Measurements from ENCODE around the gene TTC7B.

The TTC7B gene

DNA sequence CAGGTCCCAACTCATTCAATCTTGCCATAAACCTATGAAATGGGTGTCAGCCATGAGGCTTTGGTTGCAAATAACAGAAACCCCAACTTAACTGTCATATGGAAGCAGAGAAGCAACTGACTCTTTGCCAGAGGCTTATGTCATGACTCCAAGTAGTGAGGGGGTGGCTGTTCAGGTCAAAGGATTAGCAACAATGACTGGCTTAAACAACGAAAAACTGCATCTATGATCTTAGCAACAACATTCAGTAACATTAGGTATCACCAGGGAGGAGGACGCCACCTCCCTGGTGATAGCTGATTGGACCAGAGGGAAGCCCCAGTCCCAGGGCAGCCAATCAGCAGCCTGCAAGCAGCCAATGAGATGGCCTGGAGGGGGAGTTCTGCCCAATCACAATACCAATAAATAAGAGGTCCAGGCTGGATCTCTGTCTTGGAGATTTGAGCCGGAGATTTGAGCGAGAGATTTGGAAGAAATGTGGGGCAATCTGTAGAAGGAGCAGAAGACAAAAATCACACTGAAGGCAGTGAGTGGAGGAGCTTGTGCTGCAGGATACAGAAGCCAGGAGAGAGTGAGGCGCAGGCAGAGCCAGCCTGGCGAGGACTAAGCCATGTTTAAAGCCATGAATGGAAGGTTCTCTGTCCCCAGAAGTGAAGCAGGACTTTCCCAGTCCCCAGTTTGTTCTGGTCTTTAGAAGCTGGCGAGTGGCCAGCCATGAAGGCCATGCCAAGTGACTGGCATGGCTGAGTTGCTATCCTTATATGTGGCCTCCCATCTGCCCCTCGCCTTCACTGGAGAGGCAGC is 326.1 kb downstream of the TTC7B start:
- DNase-seq = no peak
- in situ Hi-C loops (cut with HindIII; ENCODE audit: low pct_ligation_motif_present, low pct_unique_long_range_greater_than_20kb, low sequenced_read_pairs) = no loop called here

DNA sequence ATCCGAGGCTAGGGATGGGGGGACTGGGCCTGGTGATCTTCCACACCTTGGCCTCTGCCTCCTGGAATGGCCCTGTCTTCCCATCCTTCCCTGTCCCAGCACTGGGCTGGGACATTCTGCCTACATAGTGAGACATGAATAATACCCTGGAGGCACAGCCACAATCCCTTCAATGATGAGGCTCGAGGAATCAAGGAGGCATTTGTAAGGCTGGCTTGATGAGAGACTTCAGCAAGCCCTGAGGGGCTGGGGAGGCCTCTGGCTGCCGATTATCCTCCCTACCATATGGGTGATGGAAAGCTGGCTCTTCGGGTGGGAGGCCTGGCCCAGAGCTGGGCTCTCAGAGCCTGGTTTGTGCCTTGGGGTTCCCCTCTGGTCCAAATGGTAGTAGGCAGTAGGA is 326.9 kb downstream of the TTC7B start:
- no peak for DNase-seq
- in situ Hi-C loops (cut with HindIII; ENCODE audit: low pct_ligation_motif_present, low pct_unique_long_range_greater_than_20kb, low sequenced_read_pairs) = no loop called here

DNA sequence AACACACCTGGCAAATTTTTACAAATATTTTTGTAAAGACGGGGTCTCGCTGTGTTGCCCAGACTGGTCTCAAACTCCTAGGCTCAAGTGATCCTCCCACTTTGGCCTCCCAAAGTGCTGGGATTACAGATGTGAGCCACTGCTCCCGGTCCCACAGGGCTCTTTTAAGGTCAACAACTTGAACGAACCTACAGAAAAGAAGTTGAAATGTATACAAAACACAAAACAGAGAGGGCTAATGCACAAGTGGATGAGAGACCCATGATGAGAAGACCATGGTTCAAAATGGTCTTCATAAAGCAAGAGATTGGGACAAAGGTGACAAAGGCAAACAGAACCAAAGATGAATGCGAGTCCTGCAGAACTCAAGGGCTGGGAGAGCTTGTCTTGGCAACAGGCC is 328.0 kb downstream of the TTC7B start:
- in situ Hi-C loops (cut with HindIII; ENCODE audit: low pct_ligation_motif_present, low pct_unique_long_range_greater_than_20kb, low sequenced_read_pairs) = no loop called here
- DNase-seq = no peak

DNA sequence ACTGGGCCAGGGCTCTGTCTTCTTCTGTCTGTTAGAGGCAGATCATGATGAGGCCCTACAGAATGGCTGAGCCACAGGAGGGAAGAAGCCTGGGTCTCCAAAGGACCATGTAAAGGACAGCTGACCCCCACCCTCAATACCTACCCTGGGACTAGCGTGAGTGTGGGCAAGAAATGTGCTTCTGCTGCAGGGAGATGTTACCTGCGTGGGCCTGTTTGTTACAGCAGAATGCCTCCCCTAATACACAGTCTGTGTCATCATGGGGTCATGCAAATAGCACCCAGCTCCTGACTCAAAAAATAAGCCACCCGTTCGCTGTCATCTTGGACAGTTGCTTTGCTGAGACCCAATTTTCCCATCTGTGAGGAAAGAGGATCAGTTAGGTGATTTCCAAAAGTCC is 328.8 kb downstream of the TTC7B start:
- in situ Hi-C loops (cut with HindIII; ENCODE audit: low pct_ligation_motif_present, low pct_unique_long_range_greater_than_20kb, low sequenced_read_pairs) = no loop called here
- DNase-seq = no peak

DNA sequence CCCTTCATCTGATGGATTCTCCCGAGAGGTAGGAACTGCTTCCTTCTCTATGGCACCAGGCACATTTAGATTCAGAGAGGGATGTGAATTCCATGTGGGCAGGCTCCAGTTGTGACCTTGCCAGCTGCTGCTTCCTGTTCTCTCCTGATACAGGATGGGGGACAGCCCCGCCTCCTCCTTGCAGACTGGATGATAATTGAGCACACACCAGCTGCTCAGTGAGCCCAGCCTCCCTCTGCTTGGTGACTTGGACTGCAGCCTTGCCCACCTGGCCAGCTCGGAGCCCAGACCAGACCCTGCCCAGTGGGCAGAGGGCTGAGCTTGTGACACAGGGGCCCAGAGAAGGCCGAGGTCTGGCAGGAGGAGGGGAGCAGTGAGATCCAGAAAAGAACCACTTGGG is 329.2 kb downstream of the TTC7B start:
- no peak for DNase-seq
- in situ Hi-C loops (cut with HindIII; ENCODE audit: low pct_ligation_motif_present, low pct_unique_long_range_greater_than_20kb, low sequenced_read_pairs) = no loop called here

GRCh38 chr14:90484291-90484690 is 331.9 kb downstream of the TTC7B start:
- in situ Hi-C loops (cut with HindIII; ENCODE audit: low pct_ligation_motif_present, low pct_unique_long_range_greater_than_20kb, low sequenced_read_pairs) = no loop called here

DNA sequence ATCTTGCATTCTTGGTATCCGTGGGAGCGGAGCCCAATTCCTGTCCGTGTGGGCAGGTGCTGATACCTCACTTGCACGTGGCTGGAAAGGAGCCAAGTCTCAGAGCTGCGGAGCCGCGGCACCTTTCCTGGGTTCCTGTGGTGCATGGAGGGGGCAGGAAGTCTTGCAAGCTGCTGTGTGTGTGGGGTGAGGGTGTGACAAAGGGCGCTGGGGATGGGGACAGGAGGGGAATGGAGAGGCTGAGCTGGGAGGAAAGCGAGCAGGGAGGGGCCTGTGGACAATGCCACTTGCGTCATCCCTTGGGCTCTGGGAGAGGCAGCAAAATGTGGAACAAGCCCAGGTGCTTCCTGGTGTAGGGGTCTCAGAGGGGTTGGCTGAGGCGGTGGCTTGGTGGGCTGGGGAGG is 332.7 kb downstream of the TTC7B start:
- DNase-seq = no peak
- in situ Hi-C loops (cut with HindIII; ENCODE audit: low pct_ligation_motif_present, low pct_unique_long_range_greater_than_20kb, low sequenced_read_pairs) = no loop called here

More at GRCh38 chr14:90484291-90484690, 331.9 kb downstream of the TTC7B start:
- no peak for DNase-seq

GRCh38 chr14:90483117-90483516 is 333.1 kb downstream of the TTC7B start:
- in situ Hi-C loops (cut with HindIII; ENCODE audit: low pct_ligation_motif_present, low pct_unique_long_range_greater_than_20kb, low sequenced_read_pairs) = no loop called here
- no peak for DNase-seq

DNA sequence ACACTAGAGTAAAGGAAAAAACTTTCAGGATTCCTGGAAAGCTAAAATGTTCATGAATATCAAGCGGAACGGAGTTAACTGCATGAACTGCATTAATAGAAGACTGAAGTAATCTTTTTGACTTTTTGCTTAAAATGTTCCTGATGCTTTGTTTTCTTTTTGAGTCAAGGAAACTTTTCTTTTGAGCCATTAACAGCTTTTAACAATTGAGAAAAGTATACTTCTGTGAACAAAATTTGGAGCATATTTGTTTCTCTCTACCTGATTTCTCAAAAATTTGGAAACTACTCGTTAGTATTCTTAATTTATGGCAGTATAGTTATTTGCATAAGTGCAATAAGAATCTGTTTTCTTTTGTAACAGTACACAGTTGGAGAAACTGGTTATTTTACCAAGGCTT is 340.9 kb downstream of the TTC7B start:
- DNase-seq = no peak
- in situ Hi-C loops (cut with HindIII; ENCODE audit: low pct_ligation_motif_present, low pct_unique_long_range_greater_than_20kb, low sequenced_read_pairs) = no loop called here
